C4-2B (cell line): Measurements from ENCODE around the gene XPO4.
A peak's percentile ranks its signal among the peaks of the same experiment; 100 is the strongest.
"Not testable (repeated sequence)": the region's sequence is repeated elsewhere in the genome, so short reads cannot be mapped to it uniquely, and the experiment has no call there.

ENCODE experiments used
- H3K27ac ChIP-seq: fragments of 450-650 bp; 2 replicates; pipeline ENCODE4 v1.5.1; 2017
- CTCF ChIP-seq: fragments of 450-650 bp; conservative IDR thresholded peaks from 2 replicates; pipeline ENCODE4 v1.5.1; 2017; ENCODE audit warnings: mild to moderate bottlenecking
- ZFX ChIP-seq: fragments of 450-650 bp; IDR thresholded peaks from 2 replicates; pipeline ENCODE4 v1.6.1; 2017

XPO4 gene

GRCh38 chr13:20904908-20905307, 2.4 kb upstream of the XPO4 start:
- H3K27ac ChIP-seq = no peak overlapping the region
- TF ChIP-seq ZFX (no peak), CTCF (no peak)

- peak overlapping the region; percentile 89 for H3K27ac ChIP-seq
These were observed 574 bp upstream of the XPO4 start for GRCh38 chr13:20903164-20903475.

GRCh38 chr13:20901668-20902437, 693 bp downstream of the XPO4 start:
- TF ChIP-seq CTCF (no peak), ZFX (no peak)
- peak overlapping the region; percentile 89 for H3K27ac ChIP-seq

More at GRCh38 chr13:20903164-20903475, 574 bp upstream of the XPO4 start:
- TF ChIP-seq CTCF = no peak
- no peak for TF ChIP-seq ZFX

- no peak for TF ChIP-seq CTCF
- TF ChIP-seq ZFX = no peak
- no peak overlapping the region for H3K27ac ChIP-seq
These were observed 8.3 kb downstream of the XPO4 start for GRCh38 chr13:20894245-20894644.

- H3K27ac ChIP-seq = no peak overlapping the region
- TF ChIP-seq CTCF (no peak), ZFX (no peak)
These were observed 10.8 kb downstream of the XPO4 start for GRCh38 chr13:20891768-20892167.

GRCh38 chr13:20891034-20891433, 11.5 kb downstream of the XPO4 start:
- H3K27ac ChIP-seq = no peak overlapping the region
- TF ChIP-seq CTCF (no peak), ZFX (no peak)

GRCh38 chr13:20890540-20890939, 12.0 kb downstream of the XPO4 start:
- not testable (repeated sequence) for H3K27ac ChIP-seq

GRCh38 chr13:20882206-20882605, 20.3 kb downstream of the XPO4 start:
- H3K27ac ChIP-seq = no peak overlapping the region
- TF ChIP-seq CTCF = no peak
- no peak for TF ChIP-seq ZFX
